GM21447 (cell line): ENCODE measurements around the gene LZIC.

Experiments used
- ATAC-seq: cut with Tn5 transposase; IDR thresholded peaks from one replicate; pipeline ENCODE4 v1.9.1; 2021; ENCODE audit not compliant: unreplicated experiment

Gene LZIC

GRCh38 chr1:9886092-9886742, 57.0 kb downstream of the LZIC start:
- no peak for ATAC-seq

- no peak for ATAC-seq
Measured at GRCh38 chr1:9884805-9885204, 58.4 kb downstream of the LZIC start.

GRCh38 chr1:9883585-9884449, 59.4 kb downstream of the LZIC start:
- no peak for ATAC-seq

- ATAC-seq = no peak
Measured at GRCh38 chr1:9882945-9883303, 60.3 kb downstream of the LZIC start.

GRCh38 chr1:9882296-9882944, 60.8 kb downstream of the LZIC start:
- no peak for ATAC-seq

GRCh38 chr1:9881838-9882249, 61.3 kb downstream of the LZIC start:
- no peak for ATAC-seq
